Body of pancreas (tissue), 4 donors: Measurements from ENCODE around the gene RASGRP2.

Experiments used
- CTCF ChIP-seq, 7 experiments: fragments of 450-650 bp in 4 of 7; fragments of 200-600 bp in 3 of 7; sonication (generic) in 3 of 7; IDR thresholded peaks; one replicate each; pipeline ENCODE4 v1.5.1; 2016 to 2019; ENCODE audit warnings: antibody characterized with exemption in 7 of 7
- POLR2A ChIP-seq, 3 donors: fragments of 450-650 bp; IDR thresholded peaks; one replicate each; pipeline ENCODE4 v1.6.1; 2016; ENCODE audit warnings: antibody characterized with exemption in 3 of 3, mild to moderate bottlenecking in 2 of 3

DNA sequence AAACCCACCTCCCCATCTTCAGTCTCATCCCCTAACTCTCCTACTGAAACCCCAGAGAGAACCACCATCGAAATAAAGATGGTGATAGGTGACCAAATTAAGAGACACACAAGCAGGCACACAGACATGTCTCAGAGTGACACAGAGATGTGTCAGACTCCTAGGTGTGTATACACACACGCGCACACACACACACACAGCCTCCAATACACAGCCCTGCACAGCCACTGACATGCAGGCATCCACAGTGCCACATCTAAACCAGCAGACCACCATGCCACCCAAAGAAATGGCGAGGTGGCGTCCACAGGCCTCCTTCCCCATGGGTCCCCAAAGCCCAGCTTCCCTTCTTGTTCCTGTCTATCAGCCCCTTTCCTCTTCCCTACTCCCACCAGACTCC is 48.4 kb downstream of the RASGRP2 start:
- TF ChIP-seq POLR2A (IDR thresholded peaks at IDR 0.05), result no peak
- TF ChIP-seq CTCF (IDR thresholded peaks at IDR 0.05), result no peak
